PC-9 (cell line): Measurements from ENCODE around the gene SPATA16. TPM values are rescaled to one million over a fixed set of nuclear protein-coding genes. Genes with fewer than 3 reads are reported as not detected.

Source experiments
- BruUV-seq: library from RNA; stranded (reverse); fragments of 400-500 nt; replicated peaks from 2 replicates; lab custom pipeline; 2021; lab: Mats Ljungman, UMichigan
- CTCF ChIA-PET: fragments of 300-600 bp; sonication (Branson Sonifier 250); formaldehyde crosslinking; loops from one replicate; lab custom pipeline; 2022; ENCODE audit warnings: antibody characterized with exemption; lab: Charles Lee
- POLR2A ChIA-PET: fragments of 300-600 bp; sonication (Branson Sonifier 250); formaldehyde crosslinking; loops from one replicate; lab custom pipeline; 2022; ENCODE audit warnings: antibody characterized with exemption; ENCODE audit not compliant: unreplicated experiment; lab: Charles Lee
- DNase-seq, 2 experiments: peaks; one replicate each; pipeline versions ENCODE4 v3.0.0 to v3.0.0-alpha.2; 2015 to 2022; ENCODE audit warnings: mixed read lengths in 1 of 2
- H2AFZ ChIP-seq: fragments of 200-600 bp; sonication (generic); 2 replicates; pipeline ENCODE4 v1.8.1; 2017; ENCODE audit warnings: antibody characterized with exemption
- H3F3A ChIP-seq: fragments of 200-600 bp; sonication (generic); 2 replicates; pipeline ENCODE4 v1.8.1; 2017; ENCODE audit warnings: antibody characterized with exemption, mild to moderate bottlenecking, low read depth; ENCODE audit not compliant: insufficient read depth
- H3K27ac ChIP-seq: fragments of 200-600 bp; sonication (generic); 2 replicates; pipeline ENCODE4 v1.6.1; 2016; ENCODE audit warnings: mixed run types
- H3K27me3 ChIP-seq: fragments of 200-600 bp; sonication (generic); 2 replicates; pipeline ENCODE4 v1.6.1; 2016; ENCODE audit warnings: low read depth, mixed run types; ENCODE audit not compliant: insufficient read depth
- H3K36me3 ChIP-seq: fragments of 200-600 bp; sonication (generic); 2 replicates; pipeline ENCODE4 v1.6.1; 2016; ENCODE audit warnings: low read depth, mixed run types
- H3K4me1 ChIP-seq: fragments of 200-600 bp; sonication (generic); replicated peaks from 2 replicates; pipeline ENCODE4 v1.6.1; 2016; ENCODE audit warnings: mixed run types; ENCODE audit not compliant: insufficient read depth
- H3K4me2 ChIP-seq: fragments of 200-600 bp; sonication (generic); 2 replicates; pipeline ENCODE4 v1.6.1; 2017; ENCODE audit warnings: mixed run types
- H3K4me3 ChIP-seq: fragments of 200-600 bp; sonication (generic); 2 replicates; pipeline ENCODE4 v1.6.1; 2016; ENCODE audit warnings: mixed run types
- H3K79me2 ChIP-seq: fragments of 200-600 bp; sonication (generic); 2 replicates; pipeline ENCODE4 v1.6.1; 2017; ENCODE audit warnings: low read depth, mixed run types
- H3K9me2 ChIP-seq: fragments of 200-600 bp; sonication (generic); 2 replicates; pipeline ENCODE4 v1.8.1; 2017; ENCODE audit warnings: mild to moderate bottlenecking; ENCODE audit not compliant: insufficient read depth
- H3K9me3 ChIP-seq: fragments of 200-600 bp; sonication (generic); 2 replicates; pipeline ENCODE4 v1.8.1; 2016; ENCODE audit warnings: low read depth; ENCODE audit not compliant: insufficient read depth
- H4K20me1 ChIP-seq: fragments of 200-600 bp; sonication (generic); 2 replicates; pipeline ENCODE4 v1.8.1; 2017; ENCODE audit not compliant: insufficient read depth
- CTCF ChIP-seq: fragments of 200-600 bp; sonication (generic); conservative IDR thresholded peaks from 2 replicates; pipeline ENCODE4 v1.6.1; 2017; ENCODE audit warnings: mixed run types, antibody characterized with exemption, mild to moderate bottlenecking, moderate library complexity
- EZH2 ChIP-seq: fragments of 200-600 bp; sonication (generic); IDR thresholded peaks from 2 replicates; pipeline ENCODE4 v1.8.0; 2017; ENCODE audit warnings: antibody characterized with exemption, low read depth
- intact Hi-C: fragments of 100-400 bp; cut with micrococcal nuclease; formaldehyde crosslinking; loops from one replicate; pipeline ENCODE4 v1.10.0; 2022; ENCODE audit not compliant: unreplicated experiment
- total RNA-seq: library from RNA; stranded (reverse); gene quantifications from 2 replicates; pipeline ENCODE4 v1.2.3, GENCODE V29; 2021

Gene SPATA16
- total RNA-seq, 1 experiment from 2014 or later = not detected

GRCh38 chr3:172859041-172859440 lies 282.0 kb downstream of the SPATA16 start:
- no peak overlapping the region for H2AFZ ChIP-seq
- intact Hi-C loops = no loop called here
- H3K79me2 ChIP-seq = no peaks in the 10 kb centered on the region
- TF ChIP-seq CTCF (no peak), EZH2 (no peak)
- H3K27ac ChIP-seq = no peak overlapping the region
- no TSS peak for BruUV-seq
- peaks cover 4% of the 10 kb centered on the region; the same call in 1 of the 2 replicates for H3K9me3 ChIP-seq
- no peaks in the 10 kb centered on the region for H3F3A ChIP-seq
- no peak overlapping the region for H3K4me2 ChIP-seq
- no peak for DNase-seq
- no peaks in the 10 kb centered on the region for H3K27me3 ChIP-seq
- CTCF ChIA-PET = no interaction called here
- peaks cover 5% of the 10 kb centered on the region; the same call in 1 of the 2 replicates for H3K9me2 ChIP-seq
- POLR2A ChIA-PET = no interaction called here
- H3K4me1 ChIP-seq = no peaks in the 10 kb centered on the region
- no peaks in the 10 kb centered on the region for H4K20me1 ChIP-seq
- H3K4me3 ChIP-seq = no peak overlapping the region
- H3K36me3 ChIP-seq = no peaks in the 10 kb centered on the region

- H3K36me3 ChIP-seq = no peaks in the 10 kb centered on the region
- H3K27me3 ChIP-seq = no peaks in the 10 kb centered on the region
- DNase-seq = peak in 1 of 2 experiments; percentile 62
- H4K20me1 ChIP-seq = no peaks in the 10 kb centered on the region
- no peaks in the 10 kb centered on the region for H3K4me1 ChIP-seq
- ChIA-PET CTCF (no interaction called here), POLR2A (interaction anchor here (0.6 to 0.7 kb wide), 3 partner anchors 106 to 872 kb away, joined by 3 read pairs; partner anchors contain the start of gene ECT2)
- H3K9me2 ChIP-seq = peaks cover 5% of the 10 kb centered on the region; the same call in 1 of the 2 replicates
- no TSS peak for BruUV-seq
- no peaks in the 10 kb centered on the region for H3K79me2 ChIP-seq
- H3F3A ChIP-seq = no peaks in the 10 kb centered on the region
- H3K27ac ChIP-seq = no peak overlapping the region
- no peak overlapping the region for H3K4me3 ChIP-seq
- H3K4me2 ChIP-seq = no peak overlapping the region
- peaks cover 4% of the 10 kb centered on the region; the same call in 1 of the 2 replicates for H3K9me3 ChIP-seq
- H2AFZ ChIP-seq = no peak overlapping the region
- TF ChIP-seq EZH2 = no peak
- intact Hi-C loops = loop anchor here (2.0 kb wide), 1 partner anchor 60 kb away; no protein-coding TSS in a partner anchor
These were observed 284.0 kb downstream of the SPATA16 start for GRCh38 chr3:172856795-172857742.

- Histone ChIP-seq H3K9me2 (peaks cover 9% of the 10 kb centered on the region; the same call in 1 of the 2 replicates), H2AFZ (no peak overlapping the region), H3K4me3 (no peak overlapping the region), H4K20me1 (no peaks in the 10 kb centered on the region), H3K4me1 (no peaks in the 10 kb centered on the region), H3K79me2 (no peaks in the 10 kb centered on the region), H3K9me3 (peaks cover 4% of the 10 kb centered on the region; the same call in 1 of the 2 replicates), H3K27me3 (no peaks in the 10 kb centered on the region), H3K4me2 (no peak overlapping the region), H3K36me3 (no peaks in the 10 kb centered on the region), H3F3A (no peaks in the 10 kb centered on the region), H3K27ac (no peak overlapping the region)
- BruUV-seq = no TSS peak
- ChIA-PET POLR2A (no interaction called here), CTCF (no interaction called here)
- TF ChIP-seq CTCF (no peak), EZH2 (no peak)
- DNase-seq = no peak
- intact Hi-C loops = no loop called here
These were observed 286.0 kb downstream of the SPATA16 start for GRCh38 chr3:172855037-172855436.
